Activated T-cell treated with anti-CD3 and anti-CD28 coated beads, Interleukin-2, amount 50 U/mL, for 72 hours (primary cell): Measurements from ENCODE around the gene STEAP4. TPM values are rescaled to one million over a fixed set of nuclear protein-coding genes. Genes with fewer than 3 reads are reported as not detected.

Source experiments
- total RNA-seq, 2 donors: library from RNA; stranded (reverse); gene quantifications; one replicate each; pipeline ENCODE4 v1.2.3, GENCODE V29; 2022

The STEAP4 gene
- total RNA-seq, 2 donors from 2014 or later = not detected

Other genes with a start within 250 kb of the STEAP4 start
- gene SRI, start 86.9 kb downstream of the STEAP4 start, total RNA-seq = 100 to 1,000 TPM; 105 to 132 TPM